Measurements from ENCODE around the gene CERS3.

CERS3 gene

GRCh38 chr15:100373120-100373896 lies 155.4 kb downstream of the CERS3 start:
- Histone ChIP-seq H3K36me3 (ENCODE audit: insufficient read depth, low read length) (no peaks in the 10 kb centered on the region), H3K9me3 (ENCODE audit: low read depth, low read length) (no peaks in the 10 kb centered on the region), H3K27ac (no peak overlapping the region), H3K9ac (ENCODE audit: insufficient read length) (no peak overlapping the region), H3K4me3 (no peak overlapping the region)
- TF ChIP-seq POLR2AphosphoS5 (IDR thresholded peaks at IDR 0.05; ENCODE audit: borderline replicate concordance, low read depth, low read length) (no peak), EZH2 (IDR thresholded peaks at IDR 0.05) (no peak), FOXP2 (optimal IDR thresholded peaks at IDR 0.05; ENCODE audit: control extremely low read depth, extremely low read length, insufficient read depth) (no peak)
- no peak for DNase-seq (ENCODE audit: low read depth, low spot score)

GRCh38 chr15:100372739-100373119 lies 156.0 kb downstream of the CERS3 start:
- Histone ChIP-seq H3K4me3 (no peak overlapping the region), H3K36me3 (ENCODE audit: insufficient read depth, low read length) (no peaks in the 10 kb centered on the region), H3K9me3 (ENCODE audit: low read depth, low read length) (no peaks in the 10 kb centered on the region)

GRCh38 chr15:100355342-100355741 lies 173.4 kb downstream of the CERS3 start:
- DNase-seq (ENCODE audit: low read depth, low spot score): no peak
- H3K9me3 ChIP-seq (ENCODE audit: low read depth, low read length): no peaks in the 10 kb centered on the region
- H3K36me3 ChIP-seq (ENCODE audit: insufficient read depth, low read length): no peaks in the 10 kb centered on the region
- no peak overlapping the region for H3K4me3 ChIP-seq
- TF ChIP-seq POLR2AphosphoS5 (IDR thresholded peaks at IDR 0.05; ENCODE audit: borderline replicate concordance, low read depth, low read length) (no peak), FOXP2 (optimal IDR thresholded peaks at IDR 0.05; ENCODE audit: control extremely low read depth, extremely low read length, insufficient read depth) (no peak), EZH2 (IDR thresholded peaks at IDR 0.05) (no peak)
- H3K9ac ChIP-seq (ENCODE audit: insufficient read length): no peak overlapping the region
- no peak overlapping the region for H3K27ac ChIP-seq

More at GRCh38 chr15:100372739-100373119, 156.0 kb downstream of the CERS3 start:
- no peak overlapping the region for H3K27ac ChIP-seq
- TF ChIP-seq FOXP2 (optimal IDR thresholded peaks at IDR 0.05; ENCODE audit: control extremely low read depth, extremely low read length, insufficient read depth): no peak
- TF ChIP-seq POLR2AphosphoS5 (IDR thresholded peaks at IDR 0.05; ENCODE audit: borderline replicate concordance, low read depth, low read length): no peak
- TF ChIP-seq EZH2 (IDR thresholded peaks at IDR 0.05): no peak
- no peak overlapping the region for H3K9ac ChIP-seq (ENCODE audit: insufficient read length)
- DNase-seq (ENCODE audit: low read depth, low spot score): no peak

DNA sequence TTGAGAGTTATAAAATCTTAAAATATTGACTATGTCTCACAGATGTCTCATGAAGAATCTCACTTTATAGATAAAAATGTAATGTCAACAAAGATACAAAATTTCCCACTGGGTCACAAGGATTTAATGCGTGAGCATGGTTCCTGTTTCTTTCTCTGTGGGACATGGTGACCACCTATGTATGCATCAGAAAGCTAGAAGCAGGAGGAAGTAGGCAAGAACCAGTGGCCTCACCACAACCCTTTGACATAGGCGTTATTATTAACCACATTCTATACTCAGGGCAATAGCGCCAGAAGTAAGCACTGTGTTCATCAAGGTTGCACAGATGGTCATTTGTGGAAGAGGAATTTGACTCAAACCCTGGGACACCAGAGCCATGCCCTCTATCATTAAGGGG lies 175.3 kb downstream of the CERS3 start:
- TF ChIP-seq EZH2 (IDR thresholded peaks at IDR 0.05) (no peak), POLR2AphosphoS5 (IDR thresholded peaks at IDR 0.05; ENCODE audit: borderline replicate concordance, low read depth, low read length) (no peak), FOXP2 (optimal IDR thresholded peaks at IDR 0.05; ENCODE audit: control extremely low read depth, extremely low read length, insufficient read depth) (no peak)
- H3K4me3 ChIP-seq: no peak overlapping the region
- no peak overlapping the region for H3K9ac ChIP-seq (ENCODE audit: insufficient read length)
- no peaks in the 10 kb centered on the region for H3K36me3 ChIP-seq (ENCODE audit: insufficient read depth, low read length)
- no peaks in the 10 kb centered on the region for H3K9me3 ChIP-seq (ENCODE audit: low read depth, low read length)
- DNase-seq (ENCODE audit: low read depth, low spot score): no peak
- H3K27ac ChIP-seq: no peak overlapping the region

DNA sequence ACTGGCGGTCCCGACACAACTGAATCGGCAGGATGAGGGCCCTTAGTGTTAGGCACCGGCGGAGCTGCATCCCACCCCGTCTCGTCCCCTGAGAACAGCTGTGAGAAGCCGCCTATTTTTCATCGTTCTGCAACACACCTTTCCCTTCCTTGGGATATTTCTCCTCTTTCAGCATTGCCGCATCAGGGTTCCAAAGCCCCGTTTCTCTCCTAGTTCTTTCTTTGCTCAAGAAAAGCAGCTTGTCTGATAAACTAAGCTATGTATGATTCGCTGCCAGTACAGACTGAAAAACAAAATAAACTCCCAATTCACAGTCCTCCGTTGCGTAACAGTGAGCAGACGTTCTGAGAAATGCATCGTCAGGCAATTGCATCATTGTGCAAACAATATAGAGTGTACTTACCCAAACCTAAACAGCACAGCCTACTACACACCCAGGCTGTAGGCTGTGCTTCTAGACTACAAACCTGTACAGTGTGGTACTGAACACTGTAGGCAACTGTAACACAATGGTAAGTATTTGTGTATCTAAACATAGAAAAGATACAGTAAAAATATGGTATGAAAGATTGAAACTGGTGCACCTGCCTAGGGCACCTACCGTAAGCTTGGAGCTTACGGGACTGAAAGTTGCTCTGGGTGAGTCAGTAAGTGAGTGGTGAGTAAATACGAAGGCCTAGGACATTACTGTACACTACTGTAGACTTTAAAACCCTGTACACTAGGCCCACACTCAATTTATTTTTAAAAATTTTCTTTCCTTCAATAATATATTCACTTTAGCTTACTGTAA lies 178.1 kb downstream of the CERS3 start:
- H3K27ac ChIP-seq: no peak overlapping the region
- H3K4me3 ChIP-seq: peak overlapping the region; percentile 86
- no peak for DNase-seq (ENCODE audit: low read depth, low spot score)

More for the DNA sequence above, 178.1 kb downstream of the CERS3 start:
- TF ChIP-seq FOXP2 (optimal IDR thresholded peaks at IDR 0.05; ENCODE audit: control extremely low read depth, extremely low read length, insufficient read depth) (no peak), POLR2AphosphoS5 (IDR thresholded peaks at IDR 0.05; ENCODE audit: borderline replicate concordance, low read depth, low read length) (no peak), EZH2 (IDR thresholded peaks at IDR 0.05) (no peak)
- Histone ChIP-seq H3K9ac (ENCODE audit: insufficient read length) (no peak overlapping the region), H3K9me3 (ENCODE audit: low read depth, low read length) (no peaks in the 10 kb centered on the region), H3K36me3 (ENCODE audit: insufficient read depth, low read length) (no peaks in the 10 kb centered on the region)
